GM19193 (cell line): ENCODE data around the gene PTGR1.

ENCODE experiments used
- POLR2A ChIP-seq: IDR thresholded peaks from 4 replicates; pipeline ENCODE4 v1.6.1; 2011; ENCODE audit not compliant: insufficient read depth, insufficient read length; ENCODE audit errors: extremely low read depth

Gene PTGR1

GRCh38 chr9:111597852-111598732 is 1.4 kb downstream of the PTGR1 start:
- no peak for TF ChIP-seq POLR2A

DNA sequence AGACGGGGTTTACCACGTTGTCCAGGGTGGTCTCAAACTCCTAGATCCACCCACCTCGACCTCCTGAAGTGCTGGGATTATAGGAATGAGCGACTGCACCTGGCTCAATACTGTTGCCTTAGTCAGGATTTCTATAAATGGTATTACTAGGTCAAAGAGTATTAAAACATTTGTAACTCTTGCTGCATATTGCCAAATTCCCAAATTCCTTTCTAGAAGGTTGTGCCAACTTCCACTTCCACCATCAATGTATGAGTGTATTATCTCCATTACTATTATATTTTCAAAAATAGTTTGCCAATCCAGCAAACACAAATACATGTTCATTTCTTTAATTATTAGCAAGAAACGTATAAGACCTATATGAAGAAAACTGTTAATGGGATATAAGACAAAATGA is 10.6 kb downstream of the PTGR1 start:
- no peak for TF ChIP-seq POLR2A

GRCh38 chr9:111586378-111586777 is 13.1 kb downstream of the PTGR1 start:
- no peak for TF ChIP-seq POLR2A

DNA sequence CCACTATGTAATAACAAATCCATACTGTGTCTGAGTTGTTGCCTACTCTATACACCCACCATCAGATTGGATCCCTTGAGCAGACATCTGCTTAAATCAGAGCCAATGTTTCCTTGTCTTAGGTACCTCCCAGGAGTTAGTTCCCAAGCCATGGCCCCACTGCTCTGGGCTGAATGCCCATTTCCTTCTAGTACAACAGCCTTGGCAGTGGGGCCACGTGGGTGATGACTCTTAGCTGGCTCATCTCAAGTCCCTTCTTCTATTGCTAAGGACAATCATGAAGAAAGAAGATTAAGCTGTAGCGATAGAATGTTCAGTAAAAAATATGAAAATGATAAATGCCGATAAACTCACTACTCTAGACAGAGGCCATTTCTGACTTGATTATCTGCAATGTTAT is 16.6 kb downstream of the PTGR1 start:
- TF ChIP-seq POLR2A = no peak

DNA sequence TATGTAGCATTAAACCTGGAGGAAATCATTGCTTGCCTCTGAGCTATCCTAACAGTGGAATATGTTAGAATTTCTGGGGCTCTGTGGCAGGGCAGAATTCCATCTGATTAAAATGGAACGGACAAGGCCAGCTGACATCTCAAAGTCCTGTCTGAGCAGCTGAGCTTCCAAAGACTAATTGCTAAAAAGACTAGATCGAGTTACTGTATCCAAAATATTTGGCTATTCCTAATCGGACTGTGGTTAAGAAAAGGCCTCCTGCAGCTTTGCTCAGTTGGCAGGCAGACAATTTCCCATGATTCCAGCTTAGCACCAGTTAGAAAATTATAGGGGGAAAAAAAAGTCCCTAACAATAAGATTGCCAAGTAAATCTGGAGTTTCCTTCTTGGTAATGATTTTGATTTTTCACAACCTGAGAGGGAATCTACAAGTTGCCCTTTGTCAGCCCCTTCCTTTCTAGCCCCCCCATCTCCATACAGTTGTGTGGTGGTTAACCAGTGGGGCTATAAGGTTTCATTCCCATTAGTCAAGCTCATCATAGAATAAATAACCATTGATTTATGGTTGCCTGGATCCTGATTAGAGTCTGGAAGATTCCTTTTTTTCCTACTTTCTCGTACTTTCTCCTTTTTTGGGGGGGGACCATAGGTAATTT is 26.4 kb downstream of the PTGR1 start:
- no peak for TF ChIP-seq POLR2A

- TF ChIP-seq POLR2A = no peak
Measured at GRCh38 chr9:111566234-111566633, 33.2 kb downstream of the PTGR1 start.

DNA sequence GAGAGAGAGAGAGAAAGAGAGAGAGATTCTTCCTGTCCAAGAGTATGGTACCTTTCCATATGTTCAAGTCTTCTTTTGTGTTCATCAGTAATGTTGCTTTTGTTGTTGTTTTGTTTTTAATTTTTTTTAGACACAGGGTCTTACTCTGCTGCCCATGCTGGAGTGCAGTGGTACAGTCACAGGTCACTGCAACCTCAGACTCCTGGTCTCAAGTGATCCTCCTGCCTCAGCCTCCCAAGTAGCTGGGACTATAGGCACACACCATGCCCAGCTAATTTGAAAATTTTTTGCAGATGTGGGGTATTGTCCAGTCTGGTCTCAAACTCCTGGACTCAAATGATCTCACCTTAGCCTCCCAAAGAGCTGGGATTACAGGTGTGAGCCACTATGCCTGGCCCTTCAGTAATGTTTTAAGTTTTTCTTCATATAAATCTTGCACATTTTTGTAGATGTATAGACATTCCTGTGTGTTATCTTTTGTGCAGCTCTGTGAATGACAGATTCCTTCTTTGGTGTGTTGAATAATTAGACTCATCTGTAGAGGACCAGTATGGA is 38.2 kb downstream of the PTGR1 start:
- TF ChIP-seq POLR2A = no peak

DNA sequence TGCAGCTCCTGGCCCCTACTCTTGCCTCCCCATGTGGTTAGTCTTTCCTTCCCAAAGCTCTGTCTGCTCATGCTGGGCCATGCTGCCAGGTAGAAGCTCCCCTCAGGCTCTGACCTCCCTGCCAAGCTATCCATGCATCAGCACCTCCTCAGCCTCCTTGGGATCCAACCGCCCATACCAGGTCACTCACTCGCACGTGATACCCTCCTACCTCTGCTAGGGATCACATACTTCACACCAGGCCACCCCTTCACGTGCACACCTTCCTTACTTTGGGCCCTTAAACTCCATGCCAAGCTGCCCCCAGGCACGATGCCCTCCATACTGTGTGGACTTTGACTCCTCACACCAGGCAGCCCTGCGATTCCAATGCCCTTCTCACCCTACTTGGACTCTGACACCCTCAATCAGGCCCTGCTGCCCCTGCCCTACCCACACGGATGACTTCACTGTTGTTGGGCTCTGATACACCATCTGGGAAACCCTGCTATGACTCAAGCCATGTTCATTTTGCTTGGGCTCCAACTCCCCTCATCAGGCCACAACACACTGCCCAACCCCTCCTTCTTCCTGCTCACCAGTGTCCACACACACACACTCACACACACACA is 40.3 kb downstream of the PTGR1 start:
- TF ChIP-seq POLR2A = no peak

GRCh38 chr9:111548623-111549022 is 50.8 kb downstream of the PTGR1 start:
- TF ChIP-seq POLR2A = no peak

- TF ChIP-seq POLR2A = no peak
Measured at GRCh38 chr9:111542497-111543254, 56.8 kb downstream of the PTGR1 start.

DNA sequence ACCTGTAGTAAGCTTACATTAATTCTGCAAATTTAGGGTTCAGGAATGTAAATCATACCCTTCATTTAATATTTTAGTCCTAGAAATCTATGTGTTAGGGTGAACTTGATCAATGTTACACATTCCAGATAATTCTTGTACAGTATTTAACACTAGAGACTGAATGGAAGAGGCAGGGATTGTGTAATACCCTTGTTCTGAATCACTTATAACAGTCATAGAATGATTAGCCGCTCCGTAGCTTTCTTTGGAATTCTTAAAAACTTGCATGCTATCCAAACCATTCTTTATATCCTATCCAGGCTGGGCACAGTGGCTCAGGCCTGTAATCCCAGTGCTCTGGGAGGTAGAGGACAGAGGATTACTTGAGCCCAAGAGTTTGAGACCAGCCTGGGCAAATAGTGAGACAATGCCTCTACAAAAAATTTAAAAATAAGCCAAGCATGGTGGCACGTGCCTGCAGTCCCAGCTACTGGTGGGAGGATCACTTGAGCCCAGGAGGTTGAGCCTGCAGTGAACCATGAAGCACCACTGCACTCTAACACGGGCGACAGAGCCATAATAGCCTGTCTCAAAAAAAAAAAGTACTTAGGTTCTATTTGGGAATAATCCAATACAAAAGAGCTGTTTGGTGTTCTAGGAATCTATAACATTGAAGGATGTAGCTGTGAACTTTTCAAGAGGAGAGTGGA is 66.2 kb downstream of the PTGR1 start:
- no peak for TF ChIP-seq POLR2A

- no peak for TF ChIP-seq POLR2A
Measured at GRCh38 chr9:111531716-111532115, 67.7 kb downstream of the PTGR1 start.

DNA sequence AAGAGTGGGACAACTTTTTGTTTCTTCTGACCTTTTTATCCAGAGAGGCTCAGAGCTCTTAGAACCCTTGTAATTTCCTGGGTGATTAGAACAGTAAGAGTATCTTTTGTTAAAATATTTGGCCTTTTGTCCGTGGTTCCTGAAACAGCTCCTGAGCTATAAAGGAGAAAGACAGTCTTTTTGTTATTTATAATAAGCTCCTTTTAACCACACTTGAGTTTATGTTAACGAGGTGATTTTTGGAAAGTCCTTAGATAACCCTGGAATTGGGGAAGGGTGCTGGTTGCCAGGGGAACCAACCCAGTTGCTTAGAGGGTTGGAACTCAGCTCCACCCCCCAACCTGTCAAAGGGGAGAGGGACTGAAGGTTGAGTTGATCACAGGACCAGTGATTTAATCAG is 69.7 kb downstream of the PTGR1 start:
- no peak for TF ChIP-seq POLR2A

- TF ChIP-seq POLR2A = no peak
Measured at GRCh38 chr9:111527347-111527746, 72.1 kb downstream of the PTGR1 start.
